HG03460 (cell line): ENCODE data around the gene DAZAP2.
"Not testable (repeated sequence)": the region's sequence is repeated elsewhere in the genome, so short reads cannot be mapped to it uniquely, and the experiment has no call there.

Experiments used
- ATAC-seq: cut with Tn5 transposase; IDR thresholded peaks from one replicate; pipeline ENCODE4 v1.9.1; 2021; ENCODE audit not compliant: unreplicated experiment

The DAZAP2 gene

DNA sequence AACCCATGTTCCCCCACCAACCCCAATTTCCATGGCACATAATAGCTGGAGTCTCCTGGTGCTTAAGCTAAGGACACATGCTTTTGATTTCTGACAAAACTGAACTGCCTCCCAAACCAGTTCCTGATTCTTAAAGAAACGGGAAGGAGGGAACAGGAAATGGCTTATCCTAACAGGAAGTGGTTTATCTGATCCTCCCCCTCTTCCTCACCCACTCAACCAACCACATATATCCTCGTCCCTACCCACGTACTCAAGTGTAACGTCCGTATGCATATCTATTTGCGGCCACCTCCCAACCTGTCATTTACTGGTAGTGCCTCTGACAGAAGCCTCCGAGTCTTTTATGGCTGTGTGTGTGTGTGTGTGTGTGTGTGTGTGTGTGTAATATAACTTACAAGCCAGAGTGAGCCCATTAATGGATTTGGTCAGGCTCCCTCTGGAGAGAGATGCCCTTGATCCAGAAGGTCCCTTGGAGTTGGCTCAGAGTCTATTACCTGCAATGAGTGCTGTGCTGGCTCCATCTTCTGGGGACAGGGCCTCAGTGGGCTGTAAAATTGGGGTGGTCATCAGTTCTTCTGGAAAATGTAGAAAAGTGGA, 7.7 kb downstream of the DAZAP2 start:
- no peak for ATAC-seq

DNA sequence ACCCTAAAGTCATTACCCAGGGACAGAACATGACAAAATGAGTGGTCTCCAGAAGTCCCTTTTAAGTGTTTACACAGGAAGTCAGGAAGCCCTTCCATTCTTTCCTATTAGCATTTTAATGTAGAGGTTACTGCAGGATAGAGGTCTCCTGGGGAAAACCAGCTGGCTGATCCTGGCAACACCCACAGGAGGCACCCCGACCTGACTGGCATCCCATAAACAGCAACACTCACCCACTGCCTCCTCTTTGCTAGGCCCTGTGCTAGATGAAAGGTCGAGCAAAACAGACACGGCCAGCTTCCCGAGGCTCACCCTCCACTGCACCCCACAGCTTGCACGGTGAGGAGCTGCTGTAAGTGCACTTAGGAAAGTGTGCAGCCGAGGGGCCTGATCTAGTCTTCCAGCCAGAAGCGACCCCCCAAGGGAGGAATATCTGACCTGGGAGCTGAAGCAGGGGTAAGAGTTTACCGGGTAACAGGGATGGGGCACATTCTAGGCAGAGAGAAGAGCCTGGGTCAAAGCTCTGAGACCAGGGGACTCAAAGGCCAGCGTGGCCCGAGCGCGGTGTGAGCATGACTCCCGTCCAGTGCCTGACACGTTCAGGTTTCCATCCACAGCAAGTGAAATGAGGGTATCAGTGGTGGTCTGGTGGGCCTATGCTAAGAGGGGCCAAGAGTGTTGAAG, 9.0 kb downstream of the DAZAP2 start:
- ATAC-seq: no peak

DNA sequence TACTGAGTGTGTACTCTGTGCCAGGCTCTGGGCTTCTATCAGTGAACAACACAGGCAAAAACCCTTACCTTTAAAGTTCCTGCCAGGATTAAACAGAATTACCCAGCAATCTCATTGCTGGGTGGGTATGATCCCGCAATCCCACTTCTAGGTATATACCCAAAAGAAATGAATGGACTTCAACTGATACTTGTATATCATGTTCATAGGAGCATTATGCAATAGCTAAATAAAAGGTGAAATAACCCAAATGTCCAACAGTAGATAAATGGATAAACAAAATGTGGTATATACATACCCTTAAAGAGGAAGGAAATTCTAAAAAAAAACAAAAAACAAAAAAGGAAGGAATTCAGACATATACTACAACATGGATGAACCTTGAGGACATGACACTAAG, 14.7 kb downstream of the DAZAP2 start:
- ATAC-seq: no peak

DNA sequence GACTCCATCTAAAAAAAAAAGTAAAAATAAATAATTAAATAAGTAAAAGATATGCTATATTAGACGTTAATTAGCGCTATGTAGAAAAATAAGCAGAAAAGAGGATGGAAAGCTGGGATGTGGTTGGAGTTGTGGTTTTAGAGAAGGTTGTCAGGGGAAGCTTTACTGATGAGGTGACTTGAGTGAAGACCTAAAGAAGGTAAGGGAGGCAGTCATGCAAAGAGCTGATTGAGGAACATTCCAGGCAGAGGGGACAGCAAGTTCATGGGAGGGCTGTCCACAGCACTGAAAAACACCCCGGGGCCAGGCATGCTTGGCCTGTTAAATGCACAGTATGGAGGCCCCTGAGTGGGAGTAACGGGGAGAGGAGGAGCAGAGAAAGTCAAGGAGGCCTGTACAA, 15.9 kb downstream of the DAZAP2 start:
- no peak for ATAC-seq

DNA sequence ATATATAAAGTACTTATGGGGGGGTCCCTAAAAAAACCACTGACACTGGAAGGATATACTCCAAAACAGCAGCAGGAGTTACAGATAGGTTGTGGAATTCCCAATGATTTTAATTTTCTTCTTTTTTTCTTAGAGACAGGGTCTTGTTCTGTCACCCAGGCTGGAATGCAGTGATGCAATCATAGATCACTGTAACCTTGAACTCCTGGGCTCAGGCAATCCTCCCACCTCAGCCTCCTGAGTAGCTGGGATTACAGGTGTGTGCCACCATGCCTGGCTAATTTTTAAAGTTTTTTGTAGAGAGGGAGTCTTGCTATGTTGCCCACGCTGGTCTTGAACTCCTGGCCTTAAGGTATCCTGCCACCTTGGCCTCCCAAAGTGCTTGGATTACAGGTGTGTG, 21.0 kb downstream of the DAZAP2 start:
- not testable (repeated sequence) for ATAC-seq

DNA sequence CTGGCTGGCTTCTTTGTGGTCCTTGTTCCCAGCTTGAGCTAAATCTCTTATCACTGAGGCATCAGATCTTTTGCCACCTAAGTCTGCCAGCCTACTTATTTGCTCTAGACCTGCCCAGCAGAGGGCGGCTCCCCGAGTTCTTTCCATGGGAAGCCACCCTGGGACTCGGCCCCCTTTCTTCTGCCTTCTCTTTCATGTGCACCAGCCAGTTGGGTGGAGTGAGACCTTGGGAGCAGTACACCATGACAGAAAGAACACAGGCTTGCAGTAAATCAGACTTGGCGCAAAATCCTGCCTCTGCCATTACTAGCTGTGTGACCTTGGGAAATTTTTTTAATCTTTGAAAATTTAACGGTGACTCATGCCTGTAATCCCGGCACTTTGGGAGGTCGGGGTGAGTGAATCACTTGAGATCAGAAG, 24.1 kb downstream of the DAZAP2 start:
- ATAC-seq: no peak

DNA sequence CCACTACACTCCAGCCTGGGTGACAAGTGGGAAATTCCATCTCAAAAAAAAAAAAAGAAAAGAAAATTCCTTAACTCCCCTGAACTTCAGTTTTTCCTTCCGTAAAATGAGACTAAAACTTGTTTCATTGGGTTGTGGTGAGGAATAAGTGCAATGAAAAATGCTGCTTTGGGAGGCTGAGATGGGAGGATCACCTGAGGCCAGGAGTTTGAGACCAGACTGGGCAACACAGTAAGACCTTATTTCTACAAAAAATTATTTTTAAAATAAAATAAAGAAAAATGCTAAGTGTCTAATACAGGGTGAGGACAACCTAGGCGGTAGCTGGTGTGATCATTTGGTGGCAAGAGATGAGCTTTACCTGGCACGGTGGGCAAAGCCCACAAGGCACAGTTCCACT, 24.7 kb downstream of the DAZAP2 start:
- no peak for ATAC-seq

DNA sequence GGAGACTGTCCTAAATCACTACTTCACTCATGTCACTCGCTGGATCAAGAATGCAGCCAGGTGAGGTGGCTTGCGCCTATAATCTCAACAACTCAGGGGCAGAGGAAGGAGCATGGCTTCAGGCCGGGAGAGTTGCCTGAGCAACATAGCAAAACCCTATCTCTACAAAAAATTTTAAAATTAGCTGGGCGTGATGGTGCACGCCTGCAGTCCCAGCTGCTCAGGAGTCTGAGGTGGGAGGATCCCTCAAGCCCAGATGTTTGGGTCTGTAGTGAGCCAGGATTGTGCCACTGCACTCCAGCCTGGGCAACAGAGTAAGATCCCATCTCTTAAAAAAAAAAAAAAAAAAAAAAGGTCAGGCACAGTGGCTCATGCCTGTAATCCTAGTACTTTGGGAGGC, 25.7 kb downstream of the DAZAP2 start:
- no peak for ATAC-seq

DNA sequence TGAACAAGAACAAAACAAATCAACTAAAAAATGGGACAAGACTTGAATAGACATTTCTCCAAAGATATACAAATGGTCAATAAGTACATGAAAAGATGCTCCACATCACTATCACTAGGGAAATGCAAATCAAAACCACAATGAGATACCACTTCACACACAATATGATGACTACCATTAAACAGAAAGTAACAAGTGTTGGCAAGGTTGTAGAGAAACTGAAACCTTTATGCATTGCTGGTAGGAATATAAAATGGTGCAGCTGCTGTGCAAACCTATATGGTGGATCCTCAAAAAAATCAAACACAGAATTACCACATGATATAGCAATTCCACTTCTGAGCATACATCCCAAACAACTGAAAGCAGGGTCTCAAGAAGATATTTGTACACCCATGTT, 26.4 kb downstream of the DAZAP2 start:
- ATAC-seq: no peak

DNA sequence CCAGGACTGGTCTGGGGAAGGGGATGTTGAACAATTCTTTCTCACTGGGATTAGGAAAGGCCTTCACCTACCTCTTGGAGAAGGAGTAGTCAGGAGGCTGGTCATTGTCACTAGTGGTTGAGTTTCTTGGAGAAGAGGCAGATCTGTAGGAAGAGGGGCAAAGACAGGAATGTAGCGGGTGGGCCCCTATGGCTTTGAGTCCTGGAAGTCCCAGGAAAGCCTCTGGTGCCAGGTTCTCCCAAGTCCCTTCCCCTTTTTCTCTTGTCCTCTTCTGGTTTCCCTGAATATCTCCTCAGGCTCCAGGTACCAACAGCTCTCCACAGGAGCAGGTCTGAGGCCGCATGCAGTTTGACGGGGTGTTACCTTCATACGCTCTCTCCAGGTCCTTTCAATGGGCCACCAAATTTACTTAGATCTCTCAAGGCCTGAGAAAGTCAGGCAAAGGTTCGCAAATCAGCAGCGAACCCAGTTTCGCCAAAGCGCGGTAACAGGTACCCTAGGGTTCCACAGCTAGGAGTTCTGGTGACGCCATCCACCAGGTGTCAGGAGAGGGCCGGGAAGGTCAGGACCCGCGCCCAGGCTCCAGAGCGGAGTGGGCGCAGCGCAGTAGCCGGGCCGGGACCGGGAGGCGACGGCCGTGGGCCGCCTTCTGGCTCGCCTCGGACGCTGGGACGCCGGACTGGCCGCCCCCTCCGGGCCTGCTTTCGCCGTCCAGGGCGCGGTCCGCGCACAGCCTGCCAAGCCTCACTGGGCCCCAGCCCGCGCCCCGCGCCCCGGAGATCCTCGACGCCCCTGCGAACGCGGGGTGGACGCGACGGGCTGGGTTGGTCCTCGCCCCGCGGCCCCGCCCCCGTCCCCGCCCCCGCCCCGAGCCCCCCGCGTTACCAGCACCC, 30.8 kb downstream of the DAZAP2 start:
- ATAC-seq: peak; percentile 38

DNA sequence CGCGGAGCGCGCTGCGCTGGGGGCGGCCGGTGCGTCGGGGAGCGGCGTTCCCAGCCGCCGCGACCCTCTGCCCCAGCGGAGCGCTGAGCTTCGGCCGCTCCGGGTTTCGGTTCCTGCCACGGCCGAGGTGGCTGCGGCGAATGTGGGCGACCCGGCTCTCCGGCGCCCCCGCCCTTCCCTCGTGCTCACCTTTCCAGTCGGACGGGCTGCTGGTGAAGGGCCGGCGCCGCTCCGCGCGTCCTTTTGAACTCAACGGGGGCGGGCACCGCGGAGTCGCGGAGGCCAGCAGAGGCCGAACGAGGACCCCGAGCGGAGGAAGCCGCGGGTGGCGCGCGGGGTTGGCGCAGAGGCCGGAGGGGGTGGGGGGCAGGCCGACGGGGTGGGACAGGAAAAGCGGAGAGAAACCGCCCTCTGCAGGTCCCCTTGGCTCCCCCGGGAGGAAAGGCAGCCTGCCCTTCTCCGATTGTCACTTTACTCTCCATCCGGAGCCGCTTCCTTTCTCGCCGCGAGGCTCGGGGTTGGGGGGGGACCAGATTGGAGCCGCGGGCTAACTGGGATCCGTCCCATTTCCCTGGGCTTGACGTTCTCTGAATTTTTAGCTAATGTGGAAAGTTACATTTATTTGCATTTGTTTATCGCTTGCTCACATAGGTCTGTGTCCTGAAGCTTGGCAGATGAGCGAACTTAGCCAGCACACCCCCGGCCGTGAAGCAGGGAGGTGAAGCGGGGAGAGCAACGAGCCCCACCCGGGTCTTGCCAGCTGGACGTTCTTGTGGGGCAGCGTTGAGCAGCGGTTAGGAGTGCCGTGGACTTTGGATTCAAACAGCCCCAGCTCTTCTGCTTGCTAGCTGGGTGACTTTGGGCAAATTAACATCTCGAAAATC, 31.7 kb downstream of the DAZAP2 start, which contains the start of gene SMAGP:
Gene SMAGP (minus strand): TSS at position 349 of the 884 bp plus-strand sequence. CDS start 1,137 bp downstream, outside the sequence.
- peak; percentile 60 for ATAC-seq

DNA sequence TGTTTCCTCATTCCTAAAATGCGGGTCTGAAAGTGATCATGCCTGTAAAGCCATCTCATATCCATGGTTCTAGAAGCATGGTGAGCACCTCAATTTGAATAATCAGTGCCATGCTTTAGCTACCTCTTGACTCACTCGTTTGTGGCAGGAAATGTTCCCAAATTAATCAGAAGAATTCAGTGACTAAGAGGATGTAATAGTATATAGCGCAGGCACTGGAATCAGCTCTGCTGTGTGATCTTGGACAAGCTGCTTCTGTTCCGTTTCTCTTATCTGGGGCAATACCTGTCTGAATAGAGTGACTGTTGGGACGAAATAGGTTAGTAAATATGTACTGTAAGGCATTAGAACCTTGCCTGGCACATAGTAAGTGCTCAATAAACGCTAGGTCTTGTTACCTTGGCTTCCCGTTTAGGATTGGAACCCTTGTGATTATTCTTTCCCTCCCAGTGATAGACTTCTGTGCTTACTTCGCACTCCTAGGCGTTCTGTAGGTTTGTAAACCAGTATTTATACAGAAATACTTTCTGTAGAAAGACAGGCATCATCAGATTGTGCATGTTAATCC, 32.4 kb downstream of the DAZAP2 start:
- ATAC-seq: no peak

DNA sequence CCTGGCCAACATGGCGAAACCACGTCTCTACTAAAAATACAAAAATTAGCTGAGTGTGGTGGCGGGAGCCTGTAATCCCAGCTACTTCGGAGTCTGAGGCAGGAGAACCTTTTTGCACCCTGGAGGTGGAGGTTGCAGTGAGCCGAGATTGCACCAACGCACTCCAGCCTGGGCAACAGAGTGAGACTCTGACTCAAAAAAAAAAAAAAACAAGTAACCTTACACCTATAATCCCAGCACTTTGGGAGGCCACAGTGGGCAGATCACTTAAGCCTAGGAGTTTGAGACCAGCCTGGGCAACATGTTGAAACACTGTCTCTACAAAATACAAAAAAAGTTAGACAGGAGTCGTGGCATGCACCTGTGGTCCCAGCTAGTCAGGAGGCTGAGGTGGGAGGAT, 34.2 kb downstream of the DAZAP2 start:
- not testable (repeated sequence) for ATAC-seq

DNA sequence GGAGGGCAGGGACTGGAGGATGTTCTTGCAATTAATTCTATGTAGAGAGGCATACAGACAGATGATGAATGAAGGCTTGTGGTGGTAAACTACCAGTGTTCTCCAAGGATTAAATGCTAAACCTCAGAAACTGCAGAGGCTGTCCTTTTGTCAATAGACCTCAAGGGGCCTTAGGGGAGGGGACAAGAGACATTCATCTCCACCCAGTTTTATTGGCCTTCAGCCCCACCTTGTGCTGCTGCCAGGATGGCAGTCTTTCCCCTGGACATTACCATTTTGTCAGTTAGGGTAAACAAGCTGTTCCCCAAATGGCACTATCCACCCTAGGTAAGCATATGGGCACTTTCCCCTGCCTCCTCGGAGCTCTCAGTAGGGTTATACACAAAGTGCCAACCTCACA, 36.5 kb downstream of the DAZAP2 start:
- ATAC-seq: no peak

DNA sequence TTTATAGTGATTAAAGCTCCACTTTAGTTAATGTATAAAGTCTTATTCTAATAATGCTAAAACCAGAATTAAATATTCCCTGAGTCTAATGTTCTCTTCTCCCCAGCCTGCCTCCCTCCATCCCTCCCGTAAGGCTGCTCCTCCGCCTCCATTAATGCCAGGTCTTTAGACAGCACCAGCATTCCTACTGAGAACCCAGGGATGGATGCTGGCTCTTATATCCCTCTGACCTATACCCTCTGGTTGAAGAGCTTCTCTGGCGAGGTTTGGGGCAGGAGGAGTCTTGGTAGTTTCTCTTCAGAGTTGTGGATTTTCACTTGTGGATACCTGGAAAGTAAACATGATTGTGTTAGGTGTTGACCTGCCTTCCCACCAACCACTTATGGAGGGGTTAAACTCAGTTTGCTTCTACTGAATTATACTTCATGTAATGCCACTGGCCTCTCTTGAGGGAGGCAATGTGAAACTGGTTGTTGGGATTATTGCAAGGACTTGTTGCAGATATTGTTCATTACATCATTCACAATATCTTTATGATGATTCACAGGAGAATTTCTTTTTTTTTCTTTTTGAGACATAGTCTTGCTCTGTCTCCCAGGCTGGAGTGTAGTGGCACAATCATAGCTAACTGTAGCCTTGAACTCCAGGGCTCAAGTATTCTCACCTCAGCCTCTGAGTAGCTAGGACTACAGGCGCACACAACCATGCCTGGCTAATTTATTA, 42.7 kb downstream of the DAZAP2 start:
- no peak for ATAC-seq

DNA sequence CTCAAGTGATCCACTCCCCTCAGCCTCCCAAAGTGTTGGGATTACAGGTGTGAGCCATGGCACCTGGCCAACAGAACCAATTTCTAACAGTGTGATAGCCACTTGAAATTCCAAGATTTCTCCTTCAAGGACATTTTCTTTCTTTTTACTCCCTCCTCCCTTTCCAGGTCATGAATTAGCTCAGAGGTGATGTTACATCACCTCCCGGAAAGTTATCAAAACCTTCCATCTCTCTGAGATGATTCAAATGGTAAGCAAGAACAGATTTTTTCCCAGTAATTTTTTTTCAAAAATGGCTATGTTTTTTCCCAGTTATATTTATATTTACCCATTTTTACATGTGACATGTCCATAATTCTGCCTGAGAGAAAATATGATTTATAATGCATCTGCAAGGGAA, 47.2 kb downstream of the DAZAP2 start:
- no peak for ATAC-seq

DNA sequence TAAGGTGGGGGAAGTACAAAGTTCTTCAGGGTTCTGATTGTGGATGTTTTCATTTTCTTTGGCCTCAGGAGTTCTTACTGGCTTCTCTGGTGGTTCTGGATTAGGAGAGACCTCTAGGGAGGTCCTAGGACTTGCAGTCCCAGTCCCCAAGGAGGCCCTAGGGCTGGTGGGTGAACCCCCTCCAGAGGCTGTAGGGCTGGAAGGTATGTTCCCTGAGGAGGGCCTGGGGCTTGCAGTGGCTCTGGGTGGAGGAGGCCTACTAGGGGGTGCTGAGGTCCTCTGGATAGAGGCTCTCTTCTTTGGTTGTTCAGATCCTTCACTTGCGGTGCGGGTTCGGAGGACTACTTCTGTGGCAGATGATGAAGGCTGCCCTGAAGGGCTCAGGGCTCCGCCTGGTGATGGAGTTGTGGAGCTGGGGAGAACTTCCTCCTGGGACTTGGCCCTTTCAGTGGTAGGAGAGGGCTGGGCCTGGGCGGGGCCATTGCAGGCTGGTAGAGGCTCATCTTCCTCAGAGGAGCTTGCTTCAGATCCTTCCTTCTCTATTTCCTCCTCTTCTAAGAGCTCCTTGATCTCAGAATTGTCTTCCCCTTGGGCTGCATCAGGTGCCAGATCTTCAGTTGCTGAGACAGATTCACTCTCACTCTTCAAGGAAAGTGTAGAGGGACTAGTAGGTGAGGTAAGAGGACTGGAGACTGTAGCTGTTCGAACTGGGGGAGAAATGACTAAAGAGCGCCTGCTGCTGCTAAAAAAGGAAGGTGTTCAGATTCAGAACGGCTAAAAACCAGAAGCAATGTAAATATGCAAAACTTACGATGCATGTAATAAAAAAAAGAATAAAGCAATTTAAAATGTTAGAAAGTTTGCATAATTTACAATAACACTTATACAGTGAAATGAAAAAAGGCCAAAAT, 53.2 kb downstream of the DAZAP2 start:
- not testable (repeated sequence) for ATAC-seq
